Ramos (cell line): Measurements from ENCODE around the gene FRAT2.

Source experiments
- in situ Hi-C: fragments of 300-500 bp; cut with MboI; formaldehyde crosslinking; loops from one replicate; pipeline ENCODE4 v1.14.3; 2022; ENCODE audit warnings: low sequenced_read_pairs; ENCODE audit not compliant: unreplicated experiment

The FRAT2 gene

GRCh38 chr10:97327348-97328294 lies 6.9 kb downstream of the FRAT2 start:
- in situ Hi-C loops = no loop called here

DNA sequence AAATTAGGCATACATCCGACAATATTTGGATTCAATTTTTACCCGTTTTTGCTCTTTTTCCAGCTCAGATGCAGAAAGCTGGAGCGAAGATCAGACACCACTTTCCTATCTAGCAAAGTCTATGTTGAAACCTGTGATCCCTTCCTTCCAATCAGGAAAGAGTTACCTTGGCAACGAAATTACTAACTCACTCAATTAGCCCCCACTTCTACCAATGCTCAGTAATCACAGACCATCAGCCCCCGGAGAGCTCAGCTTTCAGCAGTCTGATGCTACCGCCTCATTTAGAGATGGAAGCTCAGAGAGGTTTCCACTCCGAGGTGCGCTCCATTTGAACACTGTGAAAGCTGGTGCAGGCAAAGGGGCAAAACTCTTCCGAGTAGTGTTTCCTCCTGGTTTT lies 8.8 kb downstream of the FRAT2 start:
- in situ Hi-C loops = no loop called here

DNA sequence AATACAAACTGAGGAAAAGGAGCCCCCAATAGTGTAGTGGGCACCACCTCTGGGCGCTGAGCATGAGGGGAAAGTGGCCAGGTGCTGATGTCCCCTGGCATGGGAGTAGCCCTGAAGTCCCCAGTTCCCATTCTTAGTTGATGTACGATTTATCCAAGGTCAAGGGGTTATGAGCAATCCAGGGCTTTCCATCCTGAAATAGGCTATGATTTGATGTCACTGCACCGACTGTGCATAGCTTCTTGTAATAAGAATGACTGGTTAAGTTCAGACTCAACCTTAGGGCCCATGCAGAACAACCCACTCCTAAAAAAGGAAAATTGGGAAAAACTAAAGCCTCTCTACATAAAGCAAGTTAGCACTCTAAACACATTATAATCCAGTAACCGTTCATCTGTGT lies 11.0 kb downstream of the FRAT2 start:
- in situ Hi-C loops = no loop called here

- in situ Hi-C loops = no loop called here
Observed at GRCh38 chr10:97321804-97322190, 12.7 kb downstream of the FRAT2 start.

DNA sequence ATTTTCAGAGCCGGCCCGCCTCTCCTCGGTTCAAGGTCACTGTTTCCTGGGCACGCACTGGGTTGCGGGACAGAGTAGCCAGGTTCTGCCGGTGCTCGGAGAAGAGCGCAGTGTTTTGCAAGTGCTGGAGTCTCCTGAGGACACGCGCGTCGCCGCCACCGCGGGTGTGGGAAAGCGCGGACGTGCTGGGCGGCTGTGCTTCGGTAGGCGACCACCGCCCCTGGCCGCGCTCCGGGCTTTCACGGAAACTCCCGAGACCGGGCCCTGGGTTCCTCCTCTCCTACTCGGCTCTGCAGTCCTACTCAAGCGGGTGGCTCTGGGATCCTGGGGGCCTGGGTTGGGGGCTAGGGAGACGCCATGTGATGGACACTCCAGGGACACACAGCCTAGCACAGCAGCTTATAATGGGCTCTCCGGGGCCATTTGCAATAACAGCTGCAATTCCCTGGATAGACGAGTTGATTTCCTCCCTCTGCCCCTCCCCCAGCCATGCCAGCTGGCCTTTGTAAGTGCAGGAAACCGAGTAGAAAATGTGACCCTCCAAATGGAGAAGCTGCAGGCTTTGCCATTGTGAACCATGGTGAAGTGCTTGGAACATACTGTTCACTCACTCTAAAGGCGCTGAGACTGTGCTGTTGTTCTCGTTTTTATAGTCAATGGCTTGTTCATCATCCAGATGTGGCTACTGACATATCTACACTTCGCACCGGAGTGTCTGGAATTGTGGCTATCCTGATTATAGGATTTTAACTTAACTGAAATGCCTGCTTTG lies 13.3 kb downstream of the FRAT2 start:
- in situ Hi-C loops = no loop called here

DNA sequence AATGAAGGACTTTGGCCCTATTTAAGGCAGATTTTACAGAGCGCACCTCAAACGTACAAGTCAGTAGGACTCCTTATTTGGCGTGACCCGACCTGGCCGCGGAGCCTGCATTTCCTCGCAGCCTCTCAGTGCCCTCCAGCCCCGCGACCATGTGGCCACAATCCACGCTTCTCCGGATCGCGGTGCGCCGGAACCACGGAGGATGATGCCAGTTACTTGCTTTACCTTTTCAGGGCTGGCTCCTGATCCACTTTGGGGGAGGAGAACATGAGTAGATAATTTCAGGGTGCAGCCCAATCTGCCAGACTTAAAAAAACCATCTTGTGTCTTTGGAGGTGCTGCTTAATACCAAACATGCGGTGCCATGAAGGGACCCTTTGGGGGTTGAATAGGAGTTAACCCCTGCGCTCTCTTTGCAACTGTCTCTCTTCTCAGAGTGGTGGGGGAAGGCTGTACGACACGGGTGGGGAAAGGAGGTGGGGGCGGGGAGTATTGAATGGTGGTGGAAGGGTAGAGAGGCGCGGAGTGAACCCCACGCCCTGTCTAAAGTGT lies 14.0 kb downstream of the FRAT2 start:
- in situ Hi-C loops = no loop called here

- in situ Hi-C loops = no loop called here
Observed at GRCh38 chr10:97319671-97320479, 14.7 kb downstream of the FRAT2 start.

GRCh38 chr10:97318772-97319651 lies 15.5 kb downstream of the FRAT2 start, which contains the start of gene FRAT1:
TSS of gene FRAT1 (plus strand) at chr10:97319271. CDS start at chr10:97319454, 183 bp downstream.
- in situ Hi-C loops = no loop called here

GRCh38 chr10:97314671-97315070 lies 19.9 kb downstream of the FRAT2 start:
- in situ Hi-C loops = no loop called here

DNA sequence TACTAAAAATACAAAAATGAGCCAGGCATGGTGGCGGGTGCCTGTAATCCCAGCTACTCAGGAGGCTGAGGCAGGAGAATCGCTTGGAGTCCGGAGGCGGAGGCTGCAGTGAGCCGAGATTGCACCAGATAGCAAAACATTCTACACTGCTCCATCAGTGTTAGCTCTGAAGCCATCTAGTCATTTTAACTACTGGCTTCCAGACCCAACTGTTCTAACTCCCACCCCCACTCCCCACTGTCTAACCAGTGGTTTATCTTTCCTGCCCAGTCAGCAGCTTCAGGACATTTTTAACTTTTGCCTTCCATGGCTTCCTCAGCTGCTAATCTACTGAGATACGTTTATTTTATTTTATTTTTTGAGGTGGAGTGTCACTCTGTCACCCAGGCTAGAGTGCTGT lies 21.6 kb downstream of the FRAT2 start:
- in situ Hi-C loops = no loop called here

- in situ Hi-C loops = no loop called here
Observed at GRCh38 chr10:97311111-97311626, 23.4 kb downstream of the FRAT2 start.

- in situ Hi-C loops = no loop called here
Observed at GRCh38 chr10:97307866-97308780, 26.4 kb downstream of the FRAT2 start.

GRCh38 chr10:97307441-97307840 lies 27.1 kb downstream of the FRAT2 start:
- in situ Hi-C loops = no loop called here

GRCh38 chr10:97302088-97302791 lies 32.3 kb downstream of the FRAT2 start:
- in situ Hi-C loops = no loop called here

- in situ Hi-C loops = no loop called here
Observed at GRCh38 chr10:97300980-97301379, 33.5 kb downstream of the FRAT2 start.

- in situ Hi-C loops = no loop called here
Observed at GRCh38 chr10:97298223-97298571, 36.3 kb downstream of the FRAT2 start.

GRCh38 chr10:97297556-97298222 lies 36.8 kb downstream of the FRAT2 start:
- in situ Hi-C loops = no loop called here
